Right cardiac atrium (tissue), 5 donors: ENCODE measurements around the gene ADAM11. TPM values are rescaled to one million over a fixed set of nuclear protein-coding genes. Genes with fewer than 3 reads are reported as not detected.
"Not testable (repeated sequence)": the region's sequence is repeated elsewhere in the genome, so short reads cannot be mapped to it uniquely, and the experiment has no call there.

Experiments used
- ATAC-seq, 2 donors: fragments of 200-7000 bp; cut with Tn5 transposase; one replicate each; pipeline versions ENCODE4 v1.8.0 to v1.9.1; 2020; ENCODE audit warnings: moderate library complexity in 2 of 2, mild to moderate bottlenecking in 1 of 2
- DNase-seq, 3 donors: peaks; one replicate each; pipeline ENCODE4 v3.0.0-alpha.2; 2020
- H3K27ac ChIP-seq: one replicate; pipeline ENCODE4 v1.5.1; 2013; ENCODE audit warnings: mild to moderate bottlenecking, low read length, control low read depth, moderate library complexity
- H3K27me3 ChIP-seq: one replicate; pipeline ENCODE4 v1.6.1; 2013; ENCODE audit not compliant: control insufficient read depth, insufficient read depth
- H3K4me1 ChIP-seq: one replicate; pipeline ENCODE4 v1.6.1; 2013; ENCODE audit warnings: low read length; ENCODE audit not compliant: control insufficient read depth, insufficient read depth
- H3K4me3 ChIP-seq: one replicate; pipeline ENCODE4 v1.5.1; 2013; ENCODE audit warnings: low read length, control low read depth
- H3K9me3 ChIP-seq: one replicate; pipeline ENCODE4 v1.6.1; 2013; ENCODE audit warnings: low read length; ENCODE audit not compliant: control insufficient read depth
- WGBS: extraction: QIAGEN DNeasy Blood & Tissue Kit; methylation state at CpG from one replicate; pipeline ENCODE4 v1.1.7; 2013; 5-methylcytosine and 5-hydroxymethylcytosine counted together
- intact Hi-C, 4 donors: fragments of 100-400 bp; cut with DNase I; formaldehyde crosslinking; loops; one replicate each; pipeline versions ENCODE4 v1.11.0 to v1.14.0; 2022 to 2023
- long read RNA-seq, 4 donors: library from polyadenylated mRNA; unstranded; transcript quantifications; one replicate each; pipeline ENCODE4 v2.0.0, GENCODE V29; 2020 to 2021
- polyA plus RNA-seq: library from polyadenylated mRNA; stranded (reverse); fragments of 200-250 nt; gene quantifications from one replicate; pipeline ENCODE4 v1.2.3, GENCODE V29; 2013
- total RNA-seq, 4 donors: library from RNA; stranded (reverse); fragmentation: NEBNext Ultra II Directional; extraction: Animal tissue kit (Norgen Biotek cat#: 25700); gene quantifications; one replicate each; pipeline ENCODE4 v1.2.1, GENCODE V29; 2021
- donor health status: healthy with polysubstance abuse.
- donor health status: DM: no; HTN: yes; CAD: no.
- donor health status: DM: no; HTN: no; CAD: no.
- donor health status: DM: no; HTN: yes; CAD: no; lungs with severe emphysema.
- donor health status: DM: yes; HTN: yes; CAD: no.

Gene ADAM11
- total RNA-seq (10 to 100 TPM in 3 of 4 donors, 1 to 10 TPM in 1; 9.5 to 43.3 (median 34.0) TPM), polyA plus RNA-seq (21.5 TPM)
- long read RNA-seq, donor 1, partial matches to known transcripts, result 64 of 78 reads
- long read RNA-seq, donor 1, other reads (novel, unspliced or antisense), result 14 of 78 reads
- long read RNA-seq, donor 2, full-length matches to known transcripts, result 1 of 39 reads
- long read RNA-seq, donor 2, partial matches to known transcripts, result 14 of 39 reads
- long read RNA-seq, donor 2, other reads (novel, unspliced or antisense), result 24 of 39 reads
- long read RNA-seq, donor 3, partial matches to known transcripts, result 43 of 53 reads
- long read RNA-seq, donor 3, other reads (novel, unspliced or antisense), result 10 of 53 reads
- long read RNA-seq, donor 4, partial matches to known transcripts, result 51 of 62 reads
- long read RNA-seq, donor 4, other reads (novel, unspliced or antisense), result 11 of 62 reads

DNA sequence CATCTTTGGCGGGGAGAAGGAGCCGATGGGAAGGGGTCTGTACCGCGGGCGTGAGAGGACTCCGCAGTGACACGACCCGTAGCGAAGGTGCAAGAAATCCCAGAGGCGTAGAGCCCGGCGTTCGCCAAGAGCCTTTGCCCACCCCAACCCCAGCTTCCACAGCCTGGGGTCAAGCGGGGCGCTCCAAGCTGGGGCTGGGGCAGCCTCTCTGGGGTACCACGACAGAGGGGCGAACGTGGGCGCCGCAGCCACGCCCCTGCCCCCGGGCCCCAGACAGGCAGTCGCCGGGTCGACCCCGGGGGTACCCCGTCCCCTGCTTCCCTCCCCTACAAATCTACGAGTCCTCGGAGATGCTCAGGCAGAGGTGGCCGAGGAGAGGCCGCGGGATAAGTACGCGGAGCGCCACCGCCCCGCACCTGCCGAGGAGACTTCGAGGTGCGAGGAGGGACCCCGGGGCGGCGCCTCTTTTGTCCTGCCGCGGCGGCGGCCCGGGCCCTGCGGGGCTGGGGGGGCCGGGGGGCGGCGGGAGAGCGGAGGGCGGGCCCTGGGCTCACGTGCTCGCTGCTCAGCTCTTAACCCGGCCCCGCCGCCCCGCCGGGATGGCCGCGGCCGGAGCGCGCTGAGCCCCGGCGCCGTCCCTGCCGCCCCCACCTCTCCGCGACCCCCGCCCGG, at the start of gene ADAM11:
TSS of gene ADAM11 (plus strand) at position 575 of the 672 bp plus-strand sequence. CDS start 212 bp downstream, outside the sequence.
- peak in 1 of 3 donors; percentile 66 for DNase-seq
- ATAC-seq, result peak; percentile 30 to 39
- H3K27ac ChIP-seq, result peak within 1 kb of the TSS; percentile 32
- 4% methylated on average over 74 of the region's 74 CpGs for WGBS
- H3K27me3 ChIP-seq, result no peaks in the 10 kb centered on the region
- H3K4me3 ChIP-seq, result peak within 1 kb of the TSS; percentile 69
- intact Hi-C loops, result no loop called here
- no peaks in the 10 kb centered on the region for H3K9me3 ChIP-seq
- H3K4me1 ChIP-seq, result no peaks in the 10 kb centered on the region

DNA sequence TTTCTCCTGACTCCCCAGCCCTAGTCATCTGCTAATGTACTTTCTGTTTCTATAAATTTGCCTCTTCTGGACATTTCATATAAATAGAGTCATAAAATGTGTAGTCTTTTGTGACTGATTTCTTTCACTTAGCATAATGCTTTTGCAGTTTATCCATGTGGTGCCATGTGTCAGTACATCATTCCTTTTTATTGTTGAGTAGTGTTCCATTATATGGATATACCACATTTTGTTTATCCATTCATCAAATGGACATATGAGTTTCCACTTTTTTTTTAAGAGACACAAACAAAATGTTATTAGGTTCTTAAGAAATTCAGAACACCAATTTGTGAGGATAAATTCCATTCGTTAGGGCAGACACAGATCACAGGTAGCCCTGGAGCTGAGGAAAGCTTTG, 39.3 kb upstream of the ADAM11 start:
- no peaks in the 10 kb centered on the region for H3K4me1 ChIP-seq
- H3K9me3 ChIP-seq, result no peaks in the 10 kb centered on the region
- H3K4me3 ChIP-seq, result no peak overlapping the region
- DNase-seq, result no peak
- H3K27me3 ChIP-seq, result no peaks in the 10 kb centered on the region
- intact Hi-C loops, result no loop called here
- WGBS, result 100% methylated on average over 1 of the region's 1 CpG
- no peak overlapping the region for H3K27ac ChIP-seq
- no peak for ATAC-seq

DNA sequence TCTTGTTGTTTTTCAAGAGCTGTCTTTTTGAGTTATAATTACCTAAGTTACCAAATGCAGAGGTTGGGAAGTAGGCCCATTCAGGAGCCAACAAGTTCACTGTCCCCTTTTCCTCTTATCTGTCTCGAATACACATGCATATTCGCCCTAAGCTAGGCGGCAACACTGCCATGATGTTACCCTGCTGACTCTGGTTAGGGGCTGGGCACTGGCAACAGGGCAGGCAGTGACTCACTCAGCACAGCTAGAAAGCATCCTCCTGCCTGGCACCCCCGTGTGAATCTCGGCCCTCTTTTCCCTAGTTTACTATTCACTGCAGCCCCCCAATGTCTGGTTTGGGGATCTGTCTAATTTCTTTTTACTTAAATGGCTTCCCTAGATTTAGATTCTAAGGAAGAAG, 36.5 kb upstream of the ADAM11 start:
- H3K4me1 ChIP-seq, result no peaks in the 10 kb centered on the region
- H3K9me3 ChIP-seq, result no peaks in the 10 kb centered on the region
- DNase-seq (no peak), ATAC-seq (no peak)
- no peak overlapping the region for H3K27ac ChIP-seq
- intact Hi-C loops, result no loop called here
- no peak overlapping the region for H3K4me3 ChIP-seq
- H3K27me3 ChIP-seq, result no peaks in the 10 kb centered on the region
- WGBS, result 87% methylated on average over 5 of the region's 5 CpGs

DNA sequence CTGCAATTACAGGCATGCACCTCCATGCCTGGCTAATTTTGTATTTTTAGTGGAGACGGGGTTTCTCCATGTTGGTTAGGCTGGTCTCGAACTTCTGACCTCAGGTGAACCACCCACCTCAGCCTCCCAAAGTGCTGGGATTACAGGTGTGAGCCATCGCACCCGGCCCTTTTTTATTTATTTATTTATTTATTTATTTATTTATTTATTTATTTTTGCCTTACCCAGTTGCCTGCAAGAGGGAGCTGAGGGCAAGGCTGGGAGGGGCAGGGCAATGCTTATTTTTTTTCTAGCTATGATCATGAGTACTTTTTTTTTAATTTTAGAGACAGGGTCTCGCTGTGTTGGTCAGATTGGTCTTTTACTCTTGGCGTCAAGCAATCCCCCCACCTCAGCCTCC, 32.7 kb upstream of the ADAM11 start:
- ATAC-seq, H3K27ac ChIP-seq, H3K9me3 ChIP-seq, H3K27me3 ChIP-seq, intact Hi-C loops, DNase-seq, H3K4me1 ChIP-seq, H3K4me3 ChIP-seq: not testable (repeated sequence)
- WGBS, result 97% methylated on average over 6 of the region's 6 CpGs

GRCh38 chr17:44733753-44734152, 25.0 kb upstream of the ADAM11 start:
- Histone ChIP-seq H3K4me3 (no peak overlapping the region), H3K9me3 (no peaks in the 10 kb centered on the region), H3K27ac (no peak overlapping the region), H3K27me3 (no peaks in the 10 kb centered on the region), H3K4me1 (no peaks in the 10 kb centered on the region)
- WGBS, result 64% methylated on average over 5 of the region's 5 CpGs
- ATAC-seq (peak; percentile 40 to 71), DNase-seq (no peak)
- intact Hi-C loops, result no loop called here

DNA sequence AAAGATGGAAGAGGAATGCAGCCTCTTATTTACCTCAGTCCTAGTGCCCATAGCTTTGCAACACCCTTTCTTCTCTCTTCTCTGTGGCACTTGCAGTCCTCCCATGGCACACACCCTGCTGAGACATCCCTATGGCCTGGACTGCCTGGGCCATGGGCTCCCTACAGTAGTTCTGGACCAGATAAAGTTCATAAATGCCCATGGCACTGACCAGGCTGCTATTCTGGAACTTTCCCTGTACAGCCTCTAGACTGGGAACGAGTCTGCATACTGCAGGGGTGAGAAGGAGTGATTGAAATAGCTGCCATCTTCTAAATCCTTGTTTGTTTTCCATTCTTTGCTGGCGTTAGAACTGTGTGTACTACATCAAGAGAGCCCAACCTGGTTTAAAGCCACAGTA, 24.5 kb upstream of the ADAM11 start:
- H3K4me3 ChIP-seq, result no peak overlapping the region
- 81% methylated on average over 2 of the region's 2 CpGs for WGBS
- no peak for DNase-seq
- intact Hi-C loops, result no loop called here
- H3K4me1 ChIP-seq, result no peaks in the 10 kb centered on the region
- no peaks in the 10 kb centered on the region for H3K9me3 ChIP-seq
- no peaks in the 10 kb centered on the region for H3K27me3 ChIP-seq
- no peak for ATAC-seq
- no peak overlapping the region for H3K27ac ChIP-seq

GRCh38 chr17:44736551-44737240, 22.1 kb upstream of the ADAM11 start:
- 65% methylated on average over 12 of the region's 12 CpGs for WGBS
- Histone ChIP-seq H3K9me3 (no peaks in the 10 kb centered on the region), H3K27ac (no peak overlapping the region), H3K27me3 (no peaks in the 10 kb centered on the region), H3K4me1 (no peaks in the 10 kb centered on the region), H3K4me3 (no peak overlapping the region)
- ATAC-seq, result no peak
- DNase-seq, result no peak
- intact Hi-C loops, result no loop called here

- 90% methylated on average over 3 of the region's 3 CpGs for WGBS
- Histone ChIP-seq H3K27ac (no peak overlapping the region), H3K27me3 (no peaks in the 10 kb centered on the region), H3K4me1 (no peaks in the 10 kb centered on the region), H3K9me3 (no peaks in the 10 kb centered on the region), H3K4me3 (no peak overlapping the region)
- ATAC-seq (no peak), DNase-seq (no peak)
- intact Hi-C loops, result no loop called here
These were observed 20.4 kb upstream of the ADAM11 start for GRCh38 chr17:44738214-44738906.

DNA sequence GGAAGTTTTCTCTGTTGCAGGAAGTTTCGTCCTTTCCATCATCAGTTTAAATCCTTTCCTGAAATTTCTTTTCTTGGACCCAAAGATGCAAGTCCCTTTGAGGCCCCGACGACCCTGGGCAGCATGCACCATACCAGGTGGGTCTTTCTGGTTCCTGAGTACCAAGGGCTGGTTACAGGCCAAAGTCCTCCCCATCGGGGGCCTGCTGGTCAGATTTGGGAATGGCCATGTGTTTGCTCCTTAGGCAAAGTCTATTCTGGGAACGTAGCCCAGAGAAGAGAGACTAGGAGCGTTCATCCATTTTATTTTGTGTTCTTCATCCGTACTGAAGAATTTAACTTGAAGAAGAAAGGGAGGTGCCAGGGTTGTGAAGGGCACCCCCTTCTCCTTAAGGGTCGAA, 17.5 kb upstream of the ADAM11 start:
- Histone ChIP-seq H3K9me3 (no peaks in the 10 kb centered on the region), H3K4me3 (no peak overlapping the region), H3K27me3 (no peaks in the 10 kb centered on the region), H3K27ac (no peak overlapping the region), H3K4me1 (no peaks in the 10 kb centered on the region)
- DNase-seq (no peak), ATAC-seq (no peak)
- WGBS, result 90% methylated on average over 8 of the region's 8 CpGs
- intact Hi-C loops, result no loop called here

GRCh38 chr17:44745301-44745700, 13.5 kb upstream of the ADAM11 start:
- intact Hi-C loops, result no loop called here
- ATAC-seq (no peak), DNase-seq (no peak)
- Histone ChIP-seq H3K9me3 (no peaks in the 10 kb centered on the region), H3K4me1 (peaks cover 2% of the 10 kb centered on the region), H3K27me3 (no peaks in the 10 kb centered on the region), H3K4me3 (no peak overlapping the region), H3K27ac (no peak overlapping the region)
- WGBS, result 74% methylated on average over 1 of the region's 1 CpG
